Measurements from ENCODE around the gene KRTAP10-7.
"Not testable (repeated sequence)": the region's sequence is repeated elsewhere in the genome, so short reads cannot be mapped to it uniquely, and the experiment has no call there.

KRTAP10-7 gene

DNA sequence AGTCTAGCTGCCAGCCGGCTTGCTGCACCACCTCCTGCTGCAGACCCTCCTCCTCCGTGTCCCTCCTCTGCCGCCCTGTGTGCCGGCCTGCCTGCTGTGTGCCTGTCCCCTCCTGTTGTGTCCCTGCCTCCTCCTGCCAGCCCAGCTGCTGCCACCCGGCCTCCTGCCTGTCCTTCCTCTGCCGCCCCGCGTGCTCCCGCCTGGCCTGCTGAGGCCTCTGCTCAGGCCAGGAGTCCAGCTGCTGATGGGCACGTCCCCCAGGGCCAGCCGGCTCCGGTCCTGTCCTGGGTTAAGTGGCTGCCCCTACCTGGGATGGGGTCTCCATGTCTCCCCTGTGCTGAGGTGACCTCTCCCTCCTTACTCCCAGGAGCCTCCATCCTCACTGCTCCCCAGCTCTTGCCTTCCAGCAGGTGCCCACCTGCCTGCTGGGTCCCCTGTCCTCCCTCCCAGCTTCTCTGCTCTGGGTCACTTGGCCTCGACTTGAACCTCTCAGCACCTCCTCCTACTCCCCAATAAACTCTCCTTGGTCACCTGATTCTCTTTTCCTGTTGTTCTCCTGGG, 12.4 kb downstream of the KRTAP10-7 start:
- DNase-seq, result no peak

DNA sequence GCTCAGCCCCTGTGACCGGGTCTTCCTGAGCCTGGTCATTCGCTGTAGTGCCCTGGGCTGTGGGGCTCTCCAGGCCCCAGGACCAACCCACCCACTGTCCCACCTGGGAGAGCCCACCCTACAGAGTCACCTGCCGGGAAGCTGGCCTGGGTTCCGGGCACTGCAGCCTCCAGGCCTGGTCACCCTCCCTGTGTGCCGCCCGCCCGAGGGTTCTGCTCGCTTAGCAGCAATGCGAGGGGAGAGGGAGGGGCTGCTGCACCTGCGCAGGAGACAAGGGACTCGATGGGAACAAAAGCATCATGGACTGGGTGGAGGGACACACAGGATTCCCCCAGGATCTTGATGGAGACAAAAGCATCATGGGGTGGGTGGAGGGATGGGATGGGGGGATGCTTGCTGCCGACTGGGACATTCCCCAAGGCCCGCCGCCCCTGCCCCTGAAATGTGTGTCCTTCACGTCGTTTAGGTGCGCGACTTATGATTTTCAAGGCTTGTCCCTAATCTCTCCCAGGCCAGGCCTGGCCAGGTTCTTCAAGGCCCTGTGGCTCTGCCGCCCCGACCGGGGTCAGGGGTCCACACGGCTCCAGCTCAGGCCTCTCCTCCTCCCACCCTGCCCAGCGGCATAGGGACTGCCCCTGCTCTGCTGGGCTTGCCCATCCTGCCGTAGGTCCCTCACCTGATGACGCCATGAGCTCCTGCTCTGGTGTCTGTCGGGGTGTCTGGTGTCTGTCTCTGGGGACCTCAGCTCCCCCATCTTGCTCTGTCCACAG, 13.2 kb downstream of the KRTAP10-7 start:
- no peak for DNase-seq

DNA sequence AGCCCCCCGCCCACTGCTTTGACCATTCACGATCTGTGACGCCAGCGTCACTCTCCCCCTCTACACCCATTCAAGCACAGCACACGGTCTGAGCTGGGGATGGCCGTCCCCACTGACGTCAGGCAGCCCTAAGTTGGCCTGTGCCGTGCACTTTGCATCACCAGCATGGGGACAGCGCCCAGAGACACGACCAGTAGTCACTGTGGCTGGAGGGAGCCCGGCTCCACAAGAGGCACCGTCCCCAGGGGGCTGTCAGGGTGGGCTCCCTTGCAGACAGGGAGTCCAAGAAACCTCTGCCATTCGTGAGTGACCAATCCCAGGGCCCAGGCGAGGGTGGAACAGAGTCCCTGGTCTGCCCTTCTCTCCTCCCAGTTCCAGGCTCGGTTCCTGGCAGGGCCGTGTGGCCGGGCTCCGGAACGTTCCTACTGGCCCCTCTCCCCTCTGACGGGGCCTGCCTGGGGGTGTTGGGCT, 13.8 kb downstream of the KRTAP10-7 start:
- no peak for DNase-seq

DNA sequence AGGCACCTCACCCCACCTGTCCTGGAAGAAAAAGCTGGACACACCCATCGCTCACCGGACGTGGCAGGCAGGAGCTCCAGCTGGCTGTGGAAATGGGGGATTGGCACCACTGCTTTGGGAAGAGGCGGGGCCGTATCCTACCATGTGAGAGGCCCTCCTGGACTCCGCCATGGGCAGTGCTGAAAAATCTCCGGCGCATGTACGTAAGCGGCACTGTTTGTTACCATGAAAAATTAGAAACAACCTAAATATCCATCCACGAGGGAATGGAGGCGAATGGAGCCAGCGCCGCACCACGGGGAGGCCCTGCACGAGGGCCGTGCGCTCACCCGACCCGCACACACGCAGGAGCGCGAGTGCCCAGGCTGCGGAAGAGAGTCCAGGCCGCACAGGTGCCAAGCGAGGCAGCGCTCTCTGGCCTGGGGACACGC, 14.6 kb downstream of the KRTAP10-7 start:
- no peak for DNase-seq

DNA sequence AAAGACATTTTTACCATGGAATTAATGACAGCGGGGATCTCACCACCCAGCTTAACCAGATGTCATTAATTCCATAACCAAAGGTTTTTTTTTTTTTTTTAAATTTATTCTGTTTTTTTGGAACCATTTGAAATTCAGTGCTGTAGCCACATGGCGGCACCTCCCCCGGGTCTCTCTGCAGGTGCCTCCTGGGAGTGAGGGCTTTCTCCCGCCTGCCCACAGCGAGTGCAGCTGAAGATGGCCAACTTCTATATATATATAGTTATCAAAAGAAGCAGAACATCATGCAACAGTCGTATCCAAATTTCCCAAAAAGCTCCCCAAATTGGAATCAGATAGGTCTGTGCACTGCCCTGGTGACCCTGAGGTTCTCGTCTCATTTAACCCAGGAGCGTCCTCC, 15.1 kb downstream of the KRTAP10-7 start:
- DNase-seq, result no peak

DNA sequence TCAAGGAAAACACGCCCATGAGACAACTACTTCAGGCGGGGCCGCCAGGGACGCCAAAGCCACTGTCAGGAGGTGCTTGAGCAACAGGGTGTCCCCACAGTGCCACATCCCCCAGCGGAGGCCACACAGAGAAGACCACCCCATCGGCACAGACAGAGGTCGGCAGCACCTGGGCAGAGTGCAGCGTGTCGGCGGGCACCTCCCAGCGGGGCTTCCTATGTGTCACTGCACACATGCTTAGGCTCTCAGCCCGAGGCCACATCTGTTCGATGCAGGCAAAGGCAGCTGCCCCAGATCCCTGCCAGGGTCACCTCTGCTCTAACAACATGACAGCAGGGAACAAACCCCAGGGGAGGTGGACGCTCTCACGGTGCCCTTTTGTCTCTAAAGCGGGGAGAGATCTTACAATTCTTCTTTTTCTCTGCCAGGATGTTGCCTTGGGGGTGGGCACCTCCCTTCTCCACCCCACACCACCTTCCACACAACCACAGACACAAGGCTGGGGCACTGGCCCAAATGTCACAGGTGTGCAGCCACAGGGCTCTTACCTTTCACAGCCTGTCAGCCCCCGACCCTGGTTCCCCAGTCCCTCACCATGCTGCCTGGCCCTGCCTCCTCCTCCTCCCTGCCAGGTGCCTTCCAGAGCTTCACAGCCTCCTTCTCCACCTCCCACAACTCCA, 15.7 kb downstream of the KRTAP10-7 start:
- DNase-seq, result peak in 2 of 3 experiments; percentile 33 to 73

DNA sequence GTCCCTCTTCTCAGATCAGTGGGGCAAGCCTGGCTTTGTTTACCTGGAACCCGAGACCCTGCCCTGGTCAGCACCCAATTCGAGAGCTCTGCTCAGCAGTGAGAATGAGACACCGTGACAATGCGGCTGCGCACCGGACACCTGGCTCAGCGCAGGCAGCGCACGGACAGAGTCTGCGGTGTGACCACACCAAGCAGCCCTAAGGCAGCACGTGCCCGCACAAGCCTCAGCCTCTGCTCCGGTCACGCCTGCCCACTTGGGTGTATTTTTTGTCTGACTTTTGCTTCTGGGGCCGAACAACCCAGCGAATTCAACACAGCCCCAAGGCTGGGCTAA, 16.2 kb downstream of the KRTAP10-7 start:
- DNase-seq, result peak in 2 of 3 experiments; percentile 30 to 61

DNA sequence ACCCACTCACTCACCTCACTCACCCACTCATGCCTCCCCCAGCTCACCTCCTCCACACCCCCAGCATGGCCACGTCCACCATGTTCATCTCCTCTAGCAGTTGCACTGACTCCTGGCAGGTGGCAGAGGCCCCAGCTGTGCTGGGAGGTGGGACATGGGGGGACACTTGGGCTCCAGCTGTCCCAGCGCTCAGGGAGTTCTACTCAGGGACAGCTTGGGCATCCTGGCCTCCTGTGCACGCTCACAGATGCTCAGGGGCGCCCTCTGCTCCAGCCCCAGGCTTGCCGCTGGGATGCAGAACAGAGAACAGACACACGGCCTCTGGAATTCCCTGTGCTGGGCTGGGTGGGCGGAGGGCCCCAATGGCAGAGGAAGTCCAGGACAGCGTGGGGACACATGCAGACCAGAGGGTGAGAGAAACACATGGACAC, 16.7 kb downstream of the KRTAP10-7 start:
- DNase-seq, result no peak

DNA sequence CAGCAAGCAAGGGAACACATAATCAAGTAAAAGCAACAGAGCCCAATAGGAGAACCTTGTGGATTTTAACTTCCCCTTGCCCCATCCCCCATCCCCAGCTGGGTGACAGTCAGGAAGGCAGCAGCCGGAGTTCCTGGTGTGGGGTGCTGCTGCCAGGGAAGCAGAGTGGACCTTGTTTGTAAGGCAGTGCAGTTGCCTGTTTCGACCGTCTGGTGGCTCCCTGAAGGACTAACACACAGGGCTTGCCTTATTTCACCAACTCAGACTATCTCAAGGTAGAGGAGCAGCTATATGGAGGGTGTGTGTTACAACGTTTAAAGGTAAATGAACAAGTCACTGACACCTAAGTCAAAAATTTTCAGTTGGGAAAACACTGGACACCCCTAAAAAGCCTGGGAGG, 18.1 kb downstream of the KRTAP10-7 start:
- no peak for DNase-seq

DNA sequence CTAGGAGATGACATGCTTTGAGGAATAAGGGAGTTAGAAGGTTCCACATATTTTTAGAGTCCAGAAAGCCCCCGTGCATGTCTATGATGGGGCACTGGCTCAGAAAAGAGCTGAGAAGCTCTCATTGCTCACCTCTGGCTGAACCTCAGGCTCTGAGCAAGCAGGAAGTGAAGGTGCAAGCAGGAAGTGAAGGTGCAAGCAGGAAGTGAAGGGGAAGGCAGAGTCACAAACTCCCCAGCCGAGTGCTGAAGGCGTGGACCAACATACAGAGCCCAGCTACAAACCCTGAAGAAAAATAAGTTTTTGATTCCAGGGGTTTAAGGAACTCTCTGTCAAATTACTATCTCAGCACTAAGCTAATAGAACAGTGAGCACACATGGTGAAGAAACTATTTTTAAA, 18.5 kb downstream of the KRTAP10-7 start:
- no peak for DNase-seq

DNA sequence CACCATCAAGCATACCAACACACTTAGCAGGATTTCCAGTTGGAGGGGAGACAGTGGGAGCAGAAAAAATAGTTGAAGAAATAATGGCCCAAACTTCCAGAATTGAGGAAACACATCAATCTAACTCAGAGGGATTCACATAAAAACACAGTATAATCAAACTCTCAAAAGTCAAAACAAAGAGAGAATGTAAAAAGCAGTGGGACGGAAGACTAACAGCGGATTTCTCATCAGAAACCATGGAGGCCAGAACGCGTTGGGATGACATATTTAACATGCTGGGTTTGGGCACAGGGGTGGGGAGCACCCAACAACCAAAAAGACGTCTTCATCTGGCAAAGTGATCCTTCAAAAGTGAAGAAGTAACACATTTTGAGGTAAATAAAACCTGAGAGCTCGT, 19.5 kb downstream of the KRTAP10-7 start:
- DNase-seq, result no peak

DNA sequence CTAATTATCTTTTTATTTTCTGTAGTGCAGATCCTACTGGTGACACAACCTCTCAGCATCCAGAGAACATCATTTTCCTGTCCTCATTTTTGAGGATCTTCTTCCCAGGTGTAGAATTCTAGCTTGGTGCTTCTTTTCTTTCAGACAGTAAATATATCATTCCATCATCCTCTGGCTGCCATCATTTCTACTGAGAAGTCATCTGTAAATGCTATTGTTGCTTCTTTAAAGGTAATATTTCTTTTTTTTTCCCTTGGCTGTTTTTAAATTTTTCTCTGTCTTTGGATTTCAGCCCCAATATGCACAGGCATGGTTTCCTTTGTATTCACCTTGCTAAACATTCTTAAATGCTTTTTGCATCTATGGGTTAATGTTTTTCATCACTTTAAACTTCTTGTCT, 23.2 kb downstream of the KRTAP10-7 start:
- no peak for DNase-seq

DNA sequence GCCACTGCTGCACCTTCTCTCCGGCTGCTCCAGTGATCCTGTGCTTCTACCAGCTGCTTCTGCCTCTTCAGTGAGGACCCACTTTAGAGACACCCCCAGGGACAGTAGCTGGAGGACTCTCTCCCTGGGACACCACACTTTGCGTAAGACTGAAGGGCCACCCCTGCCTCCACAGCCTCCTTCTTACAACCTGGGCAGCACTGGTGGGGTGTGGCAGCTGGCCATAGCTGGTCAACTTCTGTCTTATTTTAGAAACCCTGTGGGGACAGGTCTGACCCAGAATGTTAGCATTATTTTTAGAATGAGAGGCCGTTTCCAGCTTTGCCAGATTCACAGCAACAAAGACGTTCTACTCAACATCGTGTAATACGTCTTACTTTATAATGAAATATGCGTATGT, 25.4 kb downstream of the KRTAP10-7 start:
- DNase-seq, result no peak

DNA sequence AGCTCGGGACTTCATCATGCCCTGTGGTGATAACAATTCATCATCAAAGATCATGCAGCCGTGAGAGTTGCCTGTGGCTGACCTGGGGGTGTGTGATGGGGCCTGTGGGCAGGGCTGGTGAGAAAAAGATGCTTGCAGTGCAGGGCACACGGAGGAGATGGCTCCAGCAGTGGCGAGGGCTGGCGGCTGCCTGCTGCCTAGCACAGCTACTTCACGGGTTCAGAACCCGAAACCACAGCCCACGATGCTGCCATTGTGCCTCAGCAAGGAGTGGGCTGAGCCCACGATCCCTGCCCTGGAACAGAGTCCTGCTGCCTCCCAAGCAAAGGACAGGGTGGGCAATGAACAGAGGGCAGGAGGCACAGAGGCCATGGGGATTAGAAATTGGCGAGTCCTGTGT, 25.9 kb downstream of the KRTAP10-7 start:
- no peak for DNase-seq

DNA sequence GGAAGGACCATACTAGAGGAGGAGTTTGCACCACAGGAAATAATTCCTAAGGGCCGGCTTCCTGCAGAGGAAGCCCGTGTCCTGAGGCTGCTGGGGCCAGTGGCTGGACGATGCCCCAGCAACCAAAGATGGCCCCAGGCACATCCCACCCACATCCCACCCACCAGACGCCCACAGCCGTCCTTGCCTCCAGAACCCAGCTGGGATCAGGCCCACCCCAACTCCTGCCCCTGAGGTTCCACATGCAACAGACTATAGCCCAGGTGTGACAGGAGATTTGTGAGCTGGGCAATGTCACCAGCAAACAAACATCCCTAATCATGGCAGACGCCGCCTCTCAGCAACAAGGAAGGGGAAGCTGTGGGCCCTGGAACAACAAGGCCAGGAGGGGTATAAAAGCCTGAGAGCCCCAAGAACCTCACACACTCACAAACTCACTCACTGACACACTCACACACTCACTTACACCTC, 26.3 kb downstream of the KRTAP10-7 start, which contains the start of gene KRTAP10-9:
Gene KRTAP10-9 (plus strand): TSS at position 421 of the 471 bp plus-strand sequence. CDS start 79 bp downstream, outside the sequence.
- DNase-seq, result peak in 1 of 3 experiments; percentile 41

DNA sequence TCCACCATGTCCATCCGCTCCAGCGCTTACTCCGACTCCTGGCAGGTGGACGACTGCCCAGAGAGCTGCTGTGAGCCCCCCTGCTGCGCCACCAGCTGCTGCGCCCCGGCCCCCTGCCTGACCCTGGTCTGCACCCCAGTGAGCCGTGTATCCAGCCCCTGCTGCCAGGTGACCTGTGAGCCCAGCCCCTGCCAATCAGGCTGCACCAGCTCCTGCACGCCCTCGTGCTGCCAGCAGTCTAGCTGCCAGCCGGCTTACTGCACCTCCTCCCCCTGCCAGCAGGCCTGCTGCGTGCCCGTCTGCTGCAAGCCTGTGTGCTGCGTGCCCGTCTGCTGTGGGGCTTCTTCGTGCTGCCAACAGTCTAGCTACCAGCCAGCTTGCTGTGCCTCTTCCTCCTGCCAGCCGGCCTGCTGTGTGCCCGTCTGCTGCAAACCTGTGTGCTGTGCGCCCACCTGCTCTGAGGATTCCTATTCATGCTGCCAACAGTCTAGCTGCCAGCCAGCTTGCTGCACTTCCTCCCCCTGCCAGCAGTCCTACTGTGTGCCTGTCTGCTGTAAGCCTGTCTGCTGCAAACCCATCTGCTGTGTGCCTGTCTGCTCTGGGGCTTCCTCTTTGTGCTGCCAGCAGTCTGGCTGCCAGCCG, 26.9 kb downstream of the KRTAP10-7 start:
- DNase-seq, result not testable (repeated sequence)

DNA sequence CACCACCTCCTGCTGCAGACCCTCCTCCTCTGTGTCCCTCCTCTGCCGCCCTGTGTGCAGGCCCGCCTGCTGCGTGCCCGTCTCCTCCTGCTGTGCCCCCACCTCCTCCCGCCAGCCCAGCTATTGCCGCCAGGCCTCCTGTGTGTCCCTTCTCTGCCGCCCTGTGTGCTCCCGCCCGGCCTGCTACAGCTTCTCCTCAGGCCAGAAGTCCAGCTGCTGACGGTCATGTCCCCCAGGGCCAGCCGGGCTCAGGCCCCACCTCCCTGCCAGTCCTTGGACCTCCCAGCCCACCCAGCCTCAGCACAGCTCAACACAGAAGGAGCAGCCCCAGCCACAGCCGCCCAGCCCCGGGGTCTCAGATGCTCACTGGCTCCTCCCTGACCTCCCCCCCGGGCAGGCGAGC, 27.4 kb downstream of the KRTAP10-7 start:
- DNase-seq, result peak in 1 of 3 experiments; percentile 19

DNA sequence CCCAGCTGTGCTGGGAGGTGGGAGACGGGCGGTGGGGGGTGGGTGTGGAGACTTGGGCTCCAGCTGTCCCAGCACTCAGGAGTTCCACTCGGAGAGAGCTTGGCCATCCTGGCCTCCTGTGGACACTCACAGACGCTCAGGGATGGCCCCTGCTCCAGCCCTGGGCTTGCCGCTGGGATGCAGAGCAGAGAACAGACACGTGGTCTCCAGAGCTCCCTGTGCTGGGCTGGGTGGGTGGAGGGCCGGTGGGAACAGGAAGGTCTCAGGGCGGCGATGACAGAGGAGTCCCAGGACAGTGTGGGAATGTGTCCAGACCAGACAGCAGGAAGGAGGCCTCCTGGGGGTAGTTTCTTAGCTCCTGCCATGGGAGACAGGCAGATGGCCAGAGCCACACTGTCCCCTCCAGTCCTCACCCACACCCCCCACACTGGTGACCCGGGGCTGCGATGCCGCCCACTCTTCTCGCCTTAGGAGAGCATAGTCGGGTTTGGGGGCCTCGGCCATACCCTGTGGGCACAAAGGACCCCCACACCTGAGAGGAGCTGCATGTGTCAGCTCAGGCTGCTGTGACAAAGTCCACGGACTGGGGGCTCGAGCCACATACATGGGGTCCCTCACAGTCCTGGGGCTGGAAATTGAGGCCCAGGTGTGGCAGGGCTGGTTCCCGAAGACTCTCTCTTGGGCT, 28.5 kb downstream of the KRTAP10-7 start:
- no peak for DNase-seq

DNA sequence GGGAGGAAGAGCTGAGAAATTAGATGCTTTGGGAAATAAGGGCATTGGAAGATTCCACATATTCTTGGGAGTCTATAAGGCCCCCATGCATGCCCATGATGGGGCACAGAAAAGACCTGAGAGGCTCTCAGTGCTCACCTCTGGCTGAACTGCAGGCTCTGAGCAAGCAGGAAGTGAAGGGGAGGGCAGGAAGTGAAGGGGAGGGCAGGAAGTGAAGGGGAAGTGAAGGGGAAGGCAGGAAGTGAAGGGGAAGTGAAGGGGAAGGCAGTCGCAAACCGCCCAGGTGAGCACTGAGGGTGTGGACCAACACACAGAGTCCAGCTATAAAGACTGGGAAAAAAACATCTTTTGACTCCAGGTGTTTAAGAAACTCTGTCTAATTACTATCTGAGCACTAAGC, 30.0 kb downstream of the KRTAP10-7 start:
- no peak for DNase-seq

DNA sequence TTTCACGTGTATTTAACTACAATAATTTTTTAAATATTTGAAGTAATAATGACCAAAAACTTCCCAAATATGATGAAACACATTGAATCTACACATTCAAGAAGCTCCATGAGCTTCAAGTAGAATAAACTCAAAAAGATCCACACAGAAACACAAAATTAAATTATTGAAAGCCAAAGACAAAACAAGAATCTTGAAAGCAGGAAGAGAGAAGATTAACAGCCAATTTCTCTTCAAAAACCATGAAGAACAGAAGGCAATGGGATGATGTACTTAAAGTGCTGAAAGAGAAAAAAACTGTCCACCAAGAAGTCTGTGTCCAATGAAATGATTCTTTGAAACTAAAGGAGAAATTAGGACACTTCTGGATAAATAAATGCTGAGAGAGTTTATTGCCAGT, 31.7 kb downstream of the KRTAP10-7 start:
- DNase-seq, result no peak

DNA sequence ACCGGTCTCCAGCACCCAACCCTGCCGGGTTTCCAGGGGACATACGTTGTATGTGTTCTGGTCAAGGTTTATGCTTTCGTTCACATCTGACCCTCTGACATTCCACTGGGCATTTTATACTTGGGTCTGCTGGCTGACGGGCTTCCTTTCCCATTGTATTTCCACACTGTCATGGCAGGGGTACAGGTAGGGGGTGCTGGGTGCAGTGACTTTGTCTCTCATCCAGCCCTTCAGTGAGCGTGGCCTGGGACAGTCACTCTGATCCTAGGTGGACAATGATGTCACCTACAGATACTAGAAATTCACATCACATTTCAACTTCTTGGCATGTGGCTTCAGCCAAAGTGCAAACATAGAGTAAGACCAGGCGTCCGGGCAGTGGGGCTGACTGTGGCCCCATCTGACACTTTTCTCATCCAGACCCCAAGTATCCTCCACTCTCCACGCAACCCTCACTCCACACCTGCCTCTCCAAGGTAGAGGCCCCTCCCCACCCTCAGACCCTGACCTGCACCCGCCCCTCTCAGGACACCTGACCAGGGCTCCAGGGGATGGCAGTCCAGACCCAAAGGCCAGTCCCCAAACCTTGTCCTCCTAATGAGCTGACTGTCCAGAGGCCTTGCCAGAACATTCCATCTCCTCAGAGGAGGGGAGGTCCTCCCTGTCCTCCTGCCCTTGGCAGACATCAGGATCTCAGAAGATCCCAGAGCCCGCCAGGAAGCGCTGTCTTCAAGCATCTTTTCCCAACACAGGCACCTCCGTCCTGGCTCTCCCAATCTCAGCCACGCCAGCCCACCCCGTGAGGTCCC, 36.0 kb downstream of the KRTAP10-7 start:
- DNase-seq, result no peak

Measured in NCI-H1417 (cell line).